AG04450 (cell line): ENCODE results near the gene MAL. TPM values are rescaled to one million over a fixed set of nuclear protein-coding genes. Genes with fewer than 3 reads are reported as not detected.

Experiments
- CTCF ChIA-PET: fragments of 300-600, 350-600 bp; formaldehyde crosslinking; extraction: SDS; loops from one replicate; lab custom pipeline; 2022; ENCODE audit warnings: antibody characterized with exemption, inconsistent platforms; lab: Charles Lee
- POLR2A ChIA-PET: fragments of 350-600 bp; formaldehyde crosslinking; extraction: SDS; loops from one replicate; lab custom pipeline; 2021; ENCODE audit warnings: antibody characterized with exemption, inconsistent platforms; lab: Yijun Ruan, JAX
- DNase-seq: peaks from one replicate; pipeline ENCODE4 v3.0.0-alpha.2; 2011; ENCODE audit warnings: low read depth, low spot score
- H3K27ac ChIP-seq: one replicate; pipeline ENCODE4 v1.5.1; 2012; ENCODE audit warnings: low read depth, low read length, control low read depth
- H3K27me3 ChIP-seq: one replicate; pipeline ENCODE4 v1.6.0; 2012; ENCODE audit warnings: low read length; ENCODE audit not compliant: control insufficient read depth, insufficient read depth
- H3K4me3 ChIP-seq: 2 replicates; pipeline ENCODE4 v1.5.1; 2011; ENCODE audit warnings: mild to moderate bottlenecking, low read depth, low read length, control low read depth
- H3K9me3 ChIP-seq: 2 replicates; pipeline ENCODE4 v1.5.1; 2012; ENCODE audit warnings: low read length; ENCODE audit not compliant: control insufficient read depth, insufficient read depth
- polyA plus RNA-seq: library from polyadenylated mRNA; depleted of rRNA; stranded (reverse); fragments of >200 nt; gene quantifications from 2 replicates; pipeline ENCODE4 v1.2.3, GENCODE V29; 2011
- TF ChIP-seq, protein P1 (sequence below): IDR thresholded peaks from 2 replicates; pipeline ENCODE4 v1.5.1; 2011; ENCODE audit warnings: low read depth, low read length, control low read depth, inconsistent platforms

MAL gene
- polyA plus RNA-seq, 1 experiment, result not detected

DNA sequence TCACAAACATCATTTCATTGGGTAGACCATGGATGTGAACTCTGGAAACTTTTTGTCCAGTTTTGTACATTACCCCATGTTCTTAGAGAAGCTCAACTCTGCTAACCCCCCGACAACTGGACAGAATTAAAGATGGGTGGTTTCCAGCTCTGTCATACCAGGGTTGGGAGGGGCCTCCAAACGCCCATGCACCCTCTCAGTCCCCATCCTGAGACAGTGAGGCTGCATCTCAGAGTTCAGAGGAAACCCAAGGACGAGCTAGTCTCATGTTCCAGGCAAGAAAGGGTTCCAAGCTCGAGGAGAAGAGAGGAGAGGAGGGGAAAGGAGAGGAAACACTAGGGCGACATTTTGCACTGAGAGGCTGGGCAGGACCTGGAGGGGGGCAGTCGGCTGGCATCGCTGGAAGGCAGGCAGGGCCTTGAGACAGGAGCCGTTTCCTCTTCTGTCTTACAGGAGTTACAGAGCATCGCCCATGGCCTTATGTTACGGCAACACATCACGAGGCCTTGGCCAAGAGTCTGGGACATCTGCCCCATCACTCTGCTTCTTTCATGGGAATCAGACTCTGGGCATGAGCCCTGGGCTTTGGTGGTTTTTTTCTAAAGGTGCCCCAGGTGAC, 16.4 kb downstream of the MAL start:
- ChIA-PET POLR2A (no interaction called here), CTCF (interaction anchor here (0.6 to 2.0 kb wide), 4 partner anchors 18 to 73 kb away, joined by 3 to 5 read pairs (median 4); no protein-coding TSS in a partner anchor)
- TF ChIP-seq, protein P1, sequence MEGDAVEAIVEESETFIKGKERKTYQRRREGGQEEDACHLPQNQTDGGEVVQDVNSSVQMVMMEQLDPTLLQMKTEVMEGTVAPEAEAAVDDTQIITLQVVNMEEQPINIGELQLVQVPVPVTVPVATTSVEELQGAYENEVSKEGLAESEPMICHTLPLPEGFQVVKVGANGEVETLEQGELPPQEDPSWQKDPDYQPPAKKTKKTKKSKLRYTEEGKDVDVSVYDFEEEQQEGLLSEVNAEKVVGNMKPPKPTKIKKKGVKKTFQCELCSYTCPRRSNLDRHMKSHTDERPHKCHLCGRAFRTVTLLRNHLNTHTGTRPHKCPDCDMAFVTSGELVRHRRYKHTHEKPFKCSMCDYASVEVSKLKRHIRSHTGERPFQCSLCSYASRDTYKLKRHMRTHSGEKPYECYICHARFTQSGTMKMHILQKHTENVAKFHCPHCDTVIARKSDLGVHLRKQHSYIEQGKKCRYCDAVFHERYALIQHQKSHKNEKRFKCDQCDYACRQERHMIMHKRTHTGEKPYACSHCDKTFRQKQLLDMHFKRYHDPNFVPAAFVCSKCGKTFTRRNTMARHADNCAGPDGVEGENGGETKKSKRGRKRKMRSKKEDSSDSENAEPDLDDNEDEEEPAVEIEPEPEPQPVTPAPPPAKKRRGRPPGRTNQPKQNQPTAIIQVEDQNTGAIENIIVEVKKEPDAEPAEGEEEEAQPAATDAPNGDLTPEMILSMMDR, result no peak
- Histone ChIP-seq H3K27me3 (no peaks in the 10 kb centered on the region), H3K9me3 (peaks cover 6% of the 10 kb centered on the region), H3K4me3 (no peak overlapping the region), H3K27ac (no peak overlapping the region)
- DNase-seq, result no peak

GRCh38 chr2:95042472-95043271, 17.2 kb downstream of the MAL start:
- DNase-seq, result no peak
- Histone ChIP-seq H3K27ac (no peak overlapping the region), H3K4me3 (no peak overlapping the region), H3K27me3 (no peaks in the 10 kb centered on the region), H3K9me3 (no peaks in the 10 kb centered on the region; the same call in none of the 2 replicates)
- TF ChIP-seq, protein P1, result no peak
- POLR2A ChIA-PET, result interaction anchor here (0.6 to 1.7 kb wide), 2 partner anchors 30 to 116 kb away, joined by 3 read pairs; no protein-coding TSS in a partner anchor
- CTCF ChIA-PET, result interaction anchor here (1.0 to 2.6 kb wide), 5 partner anchors 20 to 73 kb away, joined by 3 to 20 read pairs (median 4); no protein-coding TSS in a partner anchor

DNA sequence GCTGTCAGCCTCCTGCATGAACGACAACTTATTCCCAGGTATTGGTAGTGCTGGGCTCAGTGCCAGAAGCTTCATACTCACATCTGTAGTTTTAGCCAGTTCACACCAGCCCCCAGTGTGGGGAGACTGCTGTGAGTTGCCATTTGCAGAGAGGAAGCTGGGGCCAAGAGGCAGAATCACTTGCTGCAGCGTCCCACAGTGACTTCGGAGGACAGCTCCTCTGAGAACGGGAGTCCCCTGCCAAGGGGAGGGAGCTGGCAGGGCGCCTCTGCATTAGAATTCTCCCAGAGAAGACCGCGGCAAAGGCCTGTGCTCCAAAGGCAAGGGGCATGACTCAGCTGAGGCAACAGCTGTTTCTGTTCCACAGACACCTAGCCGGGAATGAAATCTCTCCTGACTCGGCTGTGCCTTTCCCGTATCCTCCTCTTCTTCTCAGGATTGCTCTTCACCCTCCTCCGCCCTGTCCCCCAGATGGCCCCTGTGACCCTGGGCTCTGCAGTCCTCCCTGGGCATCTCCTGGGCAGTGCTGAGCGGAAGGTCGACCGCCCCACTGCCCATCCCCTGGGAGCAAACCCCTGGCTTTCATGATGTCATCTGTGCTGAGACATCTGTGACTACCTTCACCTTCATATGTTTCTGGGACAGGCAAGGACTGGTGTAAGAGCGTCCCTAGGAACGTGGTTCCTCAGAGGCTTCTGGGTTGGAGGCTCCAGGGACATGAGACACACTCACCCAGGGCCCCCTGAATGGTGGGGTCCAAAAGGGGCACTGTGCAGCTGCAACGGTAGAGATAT, 18.0 kb downstream of the MAL start:
- peak; percentile 83 for DNase-seq
- H3K4me3 ChIP-seq, result peak overlapping the region; percentile 17; the same call in 1 of the 2 replicates
- POLR2A ChIA-PET, result interaction anchor here (0.6 to 1.7 kb wide), 2 partner anchors 31 to 115 kb away, joined by 3 read pairs; no protein-coding TSS in a partner anchor
- CTCF ChIA-PET, result interaction anchor here (0.5 to 2.6 kb wide), 5 partner anchors 21 to 48 kb away, joined by 3 to 20 read pairs (median 4); no protein-coding TSS in a partner anchor
- TF ChIP-seq, protein P1, result no peak
- peak overlapping the region; percentile 25 for H3K27ac ChIP-seq
- no peaks in the 10 kb centered on the region for H3K27me3 ChIP-seq
- no peaks in the 10 kb centered on the region; the same call in 1 of the 2 replicates for H3K9me3 ChIP-seq

DNA sequence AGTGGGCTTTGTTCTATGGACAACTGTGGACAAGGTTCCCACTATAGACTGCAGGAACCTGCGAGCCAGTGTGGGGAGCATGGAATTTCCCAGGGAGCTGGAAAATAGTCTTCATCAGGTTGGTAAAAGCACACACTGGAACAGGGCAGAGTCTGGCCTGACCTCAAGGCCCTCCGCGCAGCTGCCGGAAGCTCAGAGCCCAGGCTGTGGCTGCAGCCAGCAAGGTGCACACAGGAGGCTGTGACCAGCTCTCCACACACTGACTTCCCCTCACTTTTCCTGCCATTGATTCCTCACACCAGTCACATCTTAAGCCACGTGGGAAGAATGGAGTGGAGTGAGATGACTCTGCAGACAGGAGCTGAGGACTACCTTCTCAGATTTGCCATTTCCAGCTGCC, 19.1 kb downstream of the MAL start:
- H3K27ac ChIP-seq, result no peak overlapping the region
- ChIA-PET POLR2A (interaction anchor here (1.7 kb wide), 1 partner anchor 114 kb away, joined by 3 read pairs; no protein-coding TSS in a partner anchor), CTCF (interaction anchor here (1.9 to 2.6 kb wide), 3 partner anchors 22 to 36 kb away, joined by 4 to 20 read pairs (median 10); no protein-coding TSS in a partner anchor)
- no peaks in the 10 kb centered on the region for H3K27me3 ChIP-seq
- TF ChIP-seq, protein P1, result no peak
- no peak for DNase-seq
- no peak overlapping the region for H3K4me3 ChIP-seq
- no peaks in the 10 kb centered on the region; the same call in 1 of the 2 replicates for H3K9me3 ChIP-seq
